ENCODE measurements around the gene SPAG8.

DNA sequence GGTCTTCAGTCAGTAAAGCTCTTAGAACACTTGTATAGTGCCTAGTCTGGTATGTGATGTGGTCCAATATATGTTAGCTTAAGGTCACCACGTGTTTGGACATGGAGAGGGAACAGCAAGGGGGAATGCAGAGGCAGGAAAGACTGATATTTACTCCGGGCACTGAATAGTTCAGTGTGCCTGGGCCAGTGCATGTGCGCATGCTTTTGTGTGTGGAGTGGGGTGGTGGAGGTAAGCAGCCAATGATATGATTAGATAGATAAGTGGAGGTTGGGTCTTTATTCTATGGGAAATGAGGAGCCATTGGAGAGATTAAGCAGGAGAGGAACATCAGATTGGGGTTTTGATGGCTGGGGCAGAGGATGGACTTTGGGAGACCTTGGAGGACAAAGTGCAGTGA is 44.1 kb upstream of the SPAG8 start:
- TF ChIP-seq, protein P1, sequence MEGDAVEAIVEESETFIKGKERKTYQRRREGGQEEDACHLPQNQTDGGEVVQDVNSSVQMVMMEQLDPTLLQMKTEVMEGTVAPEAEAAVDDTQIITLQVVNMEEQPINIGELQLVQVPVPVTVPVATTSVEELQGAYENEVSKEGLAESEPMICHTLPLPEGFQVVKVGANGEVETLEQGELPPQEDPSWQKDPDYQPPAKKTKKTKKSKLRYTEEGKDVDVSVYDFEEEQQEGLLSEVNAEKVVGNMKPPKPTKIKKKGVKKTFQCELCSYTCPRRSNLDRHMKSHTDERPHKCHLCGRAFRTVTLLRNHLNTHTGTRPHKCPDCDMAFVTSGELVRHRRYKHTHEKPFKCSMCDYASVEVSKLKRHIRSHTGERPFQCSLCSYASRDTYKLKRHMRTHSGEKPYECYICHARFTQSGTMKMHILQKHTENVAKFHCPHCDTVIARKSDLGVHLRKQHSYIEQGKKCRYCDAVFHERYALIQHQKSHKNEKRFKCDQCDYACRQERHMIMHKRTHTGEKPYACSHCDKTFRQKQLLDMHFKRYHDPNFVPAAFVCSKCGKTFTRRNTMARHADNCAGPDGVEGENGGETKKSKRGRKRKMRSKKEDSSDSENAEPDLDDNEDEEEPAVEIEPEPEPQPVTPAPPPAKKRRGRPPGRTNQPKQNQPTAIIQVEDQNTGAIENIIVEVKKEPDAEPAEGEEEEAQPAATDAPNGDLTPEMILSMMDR (IDR thresholded peaks at IDR 0.05) = no peak
- no peak for TF ChIP-seq POLR2A (IDR thresholded peaks at IDR 0.05)

Data from breast epithelium (tissue), 3 donors.